Measurements from ENCODE around the gene BMERB1.

Gene BMERB1

GRCh38 chr16:15578824-15579223, 144.4 kb downstream of the BMERB1 start:
- no peak overlapping the region for H3K4me3 ChIP-seq (ENCODE audit: low read depth, low read length)
- CTCF ChIA-PET, result no interaction called here
- TF ChIP-seq CTCF (IDR thresholded peaks at IDR 0.05; ENCODE audit: insufficient read depth, low read length, missing control alignments), result no peak
- DNase-seq (ENCODE audit: low read depth, low spot score), result no peak
- POLR2A ChIA-PET, result no interaction called here

DNA sequence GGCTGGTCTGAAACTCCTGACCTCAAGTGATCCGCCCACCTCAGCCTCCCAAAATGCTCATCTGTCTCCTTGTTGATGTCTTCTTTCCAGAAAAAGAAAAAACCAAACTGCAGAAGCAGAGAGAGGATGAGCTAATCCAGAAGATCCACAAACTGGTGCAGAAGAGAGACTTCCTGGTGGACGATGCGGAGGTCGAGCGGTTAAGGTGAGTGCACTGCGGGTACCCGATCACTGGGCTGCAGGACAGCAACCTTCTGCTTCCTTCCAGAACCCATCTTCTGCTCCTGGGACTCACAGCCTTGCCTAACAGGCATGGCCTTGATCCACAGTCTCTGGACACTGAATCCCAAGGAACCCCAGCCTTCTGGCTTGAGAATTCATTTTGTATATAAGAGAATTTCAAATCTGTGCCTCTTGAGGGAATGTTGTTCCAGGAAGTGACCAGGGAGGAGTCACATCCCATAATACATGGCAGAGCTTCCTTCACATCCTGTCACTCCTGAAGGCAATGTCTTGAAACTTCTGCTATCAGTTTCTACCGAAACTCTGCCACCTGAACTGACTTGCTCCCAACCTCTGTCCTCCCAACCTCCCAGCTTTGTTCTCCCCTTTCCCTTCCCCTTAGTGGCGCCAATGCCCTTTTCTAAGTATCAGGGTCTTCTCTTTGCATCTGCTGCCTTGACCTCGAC, 146.9 kb downstream of the BMERB1 start:
- TF ChIP-seq CTCF (IDR thresholded peaks at IDR 0.05; ENCODE audit: insufficient read depth, low read length, missing control alignments), result no peak
- no peak overlapping the region for H3K4me3 ChIP-seq (ENCODE audit: low read depth, low read length)
- ChIA-PET POLR2A (interaction anchor here (0.6 kb wide), 1 partner anchor 30 kb away, joined by 5 read pairs; no protein-coding TSS in a partner anchor), CTCF (no interaction called here)
- no peak for DNase-seq (ENCODE audit: low read depth, low spot score)

GRCh38 chr16:15583526-15583925, 149.1 kb downstream of the BMERB1 start:
- H3K4me3 ChIP-seq (ENCODE audit: low read depth, low read length), result no peak overlapping the region
- POLR2A ChIA-PET, result no interaction called here
- no peak for DNase-seq (ENCODE audit: low read depth, low spot score)
- CTCF ChIA-PET, result no interaction called here
- TF ChIP-seq CTCF (IDR thresholded peaks at IDR 0.05; ENCODE audit: insufficient read depth, low read length, missing control alignments), result no peak

- no peak for TF ChIP-seq CTCF (IDR thresholded peaks at IDR 0.05; ENCODE audit: insufficient read depth, low read length, missing control alignments)
- ChIA-PET POLR2A (no interaction called here), CTCF (no interaction called here)
- no peak for DNase-seq (ENCODE audit: low read depth, low spot score)
- no peak overlapping the region for H3K4me3 ChIP-seq (ENCODE audit: low read depth, low read length)
Observed at GRCh38 chr16:15585956-15586355, 151.6 kb downstream of the BMERB1 start.

GRCh38 chr16:15586716-15587115, 152.3 kb downstream of the BMERB1 start:
- CTCF ChIA-PET, result no interaction called here
- POLR2A ChIA-PET, result no interaction called here
- no peak overlapping the region for H3K4me3 ChIP-seq (ENCODE audit: low read depth, low read length)
- TF ChIP-seq CTCF (IDR thresholded peaks at IDR 0.05; ENCODE audit: insufficient read depth, low read length, missing control alignments), result no peak
- DNase-seq (ENCODE audit: low read depth, low spot score), result no peak

- H3K4me3 ChIP-seq (ENCODE audit: low read depth, low read length), result no peak overlapping the region
- CTCF ChIA-PET, result no interaction called here
- DNase-seq (ENCODE audit: low read depth, low spot score), result no peak
- no peak for TF ChIP-seq CTCF (IDR thresholded peaks at IDR 0.05; ENCODE audit: insufficient read depth, low read length, missing control alignments)
- POLR2A ChIA-PET, result no interaction called here
Observed at GRCh38 chr16:15587152-15587825, 152.9 kb downstream of the BMERB1 start.
